ENCODE measurements around the gene HECW1.

The HECW1 gene

DNA sequence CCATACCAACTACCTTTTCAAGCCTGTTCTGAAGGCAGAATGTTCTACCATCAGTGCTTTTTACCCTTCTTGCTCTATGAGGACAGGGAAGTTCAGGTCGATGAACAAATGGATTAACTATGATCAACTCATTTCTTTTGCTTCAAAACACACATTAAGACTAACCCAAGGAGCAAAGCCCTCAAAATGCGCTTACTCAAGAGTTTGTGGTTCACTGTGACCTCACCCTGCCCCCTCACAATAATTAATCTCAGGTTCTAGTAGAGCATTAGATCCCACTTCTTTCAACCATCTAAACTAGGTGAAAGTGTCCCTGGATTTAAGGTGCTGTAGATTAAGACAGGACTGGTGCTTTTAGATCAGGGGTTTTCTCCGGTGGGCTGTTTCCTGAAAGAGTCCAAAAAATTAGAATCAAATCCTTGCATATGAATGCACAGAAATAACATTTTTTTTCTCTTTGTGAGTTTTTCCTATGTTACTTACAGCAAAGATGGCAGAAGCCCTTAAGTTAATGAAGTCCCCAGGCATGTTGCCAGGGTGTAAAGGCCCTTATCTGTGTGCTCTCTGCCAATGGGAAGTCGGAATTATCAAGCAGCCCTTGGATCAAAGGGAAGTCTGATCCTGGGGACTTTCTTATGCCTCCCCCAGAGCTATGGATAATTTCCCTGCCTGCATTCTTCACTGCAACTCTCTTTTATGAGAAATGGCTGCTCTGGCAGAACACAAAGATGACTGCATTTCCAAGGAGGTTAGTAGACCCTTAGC is 264.9 kb downstream of the HECW1 start:
- no peak for DNase-seq
- Mint-ChIP-seq H3K4me1 (ENCODE audit: low read depth) (no peaks in the 10 kb centered on the region), H3K27me3 (peaks cover 27% of the 10 kb centered on the region), H3K36me3 (ENCODE audit: low read depth) (no peaks in the 10 kb centered on the region), H3K4me3 (no peak overlapping the region), H3K27ac (no peak overlapping the region), H3K9me3 (no peaks in the 10 kb centered on the region)

DNA sequence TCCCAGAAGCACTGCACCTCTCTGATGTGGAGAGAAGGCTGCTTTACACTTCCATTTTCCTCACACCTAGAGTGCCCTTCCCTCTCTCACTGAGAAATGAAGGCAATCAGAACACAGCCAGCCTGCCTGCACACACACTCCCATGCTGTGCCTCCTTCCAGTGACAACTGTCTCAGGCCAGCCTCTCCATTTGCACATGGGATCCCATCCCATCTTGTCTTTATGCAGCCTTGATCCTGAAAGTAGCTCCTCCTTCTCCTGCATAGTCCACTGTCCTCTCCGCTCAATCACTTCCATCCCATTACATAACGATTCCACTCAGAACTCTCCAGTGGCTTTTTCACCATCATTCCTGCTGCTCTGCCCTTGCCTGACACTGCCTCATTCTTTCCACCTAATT is 266.8 kb downstream of the HECW1 start:
- Mint-ChIP-seq H3K4me3 (no peak overlapping the region), H3K4me1 (ENCODE audit: low read depth) (no peaks in the 10 kb centered on the region), H3K27ac (no peak overlapping the region), H3K27me3 (peaks cover 24% of the 10 kb centered on the region), H3K36me3 (ENCODE audit: low read depth) (no peaks in the 10 kb centered on the region), H3K9me3 (no peaks in the 10 kb centered on the region)
- no peak for DNase-seq

DNA sequence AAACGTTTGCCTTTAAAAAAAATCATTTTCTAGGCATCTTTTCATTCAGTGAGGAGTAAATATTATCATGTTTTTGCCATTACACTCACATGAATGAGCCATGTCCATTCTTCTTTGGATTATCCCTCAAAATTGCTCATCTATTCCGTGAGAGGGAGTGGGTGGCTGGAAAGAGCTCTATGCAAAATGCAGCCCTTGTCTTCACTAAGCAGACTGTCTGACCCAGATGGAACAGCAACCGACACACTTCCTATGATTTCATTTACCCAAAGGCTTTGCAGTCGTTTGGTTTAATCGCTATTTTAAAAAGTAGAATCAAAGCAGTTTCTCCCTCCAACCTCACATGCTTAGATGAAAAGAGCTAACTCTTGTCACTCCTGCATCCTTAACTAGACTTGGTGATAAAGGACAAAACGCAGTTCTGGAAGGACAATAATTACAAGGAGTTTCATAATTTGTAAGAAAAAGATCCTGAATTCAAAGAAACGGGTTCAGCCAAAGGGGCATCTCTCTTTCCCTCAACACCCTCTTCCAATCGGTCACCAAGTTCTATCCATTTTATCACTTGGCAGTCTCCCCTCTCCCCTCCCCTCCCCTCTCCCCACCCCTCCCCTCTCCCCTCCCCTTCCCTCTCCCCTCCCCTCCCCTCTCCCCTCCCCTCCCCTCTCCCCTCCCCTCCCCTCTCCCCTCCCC is 272.3 kb downstream of the HECW1 start:
- Mint-ChIP-seq H3K27me3 (peaks cover 29% of the 10 kb centered on the region), H3K9me3 (no peaks in the 10 kb centered on the region), H3K4me1 (ENCODE audit: low read depth) (peaks cover 18% of the 10 kb centered on the region), H3K4me3 (no peak overlapping the region), H3K27ac (no peak overlapping the region), H3K36me3 (ENCODE audit: low read depth) (no peaks in the 10 kb centered on the region)
- no peak for DNase-seq

DNA sequence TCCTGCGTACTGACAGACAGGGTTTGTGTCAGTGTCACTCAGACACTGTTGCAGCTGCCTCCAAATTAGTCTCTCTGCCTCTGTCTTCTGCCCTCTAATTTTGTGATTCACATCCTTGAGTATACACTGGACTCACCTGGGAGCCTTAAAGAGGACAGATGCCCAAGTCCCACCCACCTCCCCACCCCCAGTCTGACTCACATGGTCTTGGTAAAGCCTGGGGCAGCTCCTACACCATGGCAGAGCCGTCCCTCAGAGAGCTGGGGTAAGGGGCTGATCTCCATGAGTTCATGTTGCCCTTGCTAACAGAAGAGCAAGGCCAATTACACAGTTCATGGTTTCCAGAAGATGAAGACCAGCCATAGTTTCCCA is 272.8 kb downstream of the HECW1 start:
- no peak for DNase-seq
- Mint-ChIP-seq H3K4me3 (no peak overlapping the region), H3K27ac (no peak overlapping the region), H3K4me1 (ENCODE audit: low read depth) (peaks cover 18% of the 10 kb centered on the region), H3K27me3 (peaks cover 28% of the 10 kb centered on the region), H3K36me3 (ENCODE audit: low read depth) (no peaks in the 10 kb centered on the region), H3K9me3 (no peaks in the 10 kb centered on the region)

DNA sequence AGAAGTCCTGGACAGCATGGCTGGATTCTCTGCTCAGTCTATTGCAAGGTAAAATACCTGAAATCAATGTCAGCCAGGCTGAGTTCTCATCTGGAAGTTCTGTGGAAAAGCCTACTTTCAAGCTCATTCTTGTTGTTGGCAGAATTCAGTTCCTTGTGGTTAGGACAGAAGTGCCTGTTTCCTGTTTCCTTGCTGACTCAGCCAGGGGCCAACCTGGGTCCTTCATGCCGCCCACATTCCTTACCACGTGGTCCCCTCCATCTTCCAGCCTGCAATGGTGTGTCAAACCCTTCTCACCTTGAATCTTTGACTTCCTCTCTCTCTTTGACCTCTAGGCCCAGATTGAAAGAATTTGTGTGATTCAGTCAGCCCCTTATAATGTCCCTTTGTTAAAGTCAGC is 273.4 kb downstream of the HECW1 start:
- peaks cover 26% of the 10 kb centered on the region for H3K27me3 Mint-ChIP-seq
- H3K4me3 Mint-ChIP-seq, result no peak overlapping the region
- H3K27ac Mint-ChIP-seq, result peak overlapping the region; percentile 3
- peak; percentile 37 for DNase-seq
- H3K9me3 Mint-ChIP-seq, result no peaks in the 10 kb centered on the region
- H3K4me1 Mint-ChIP-seq (ENCODE audit: low read depth), result peaks cover 18% of the 10 kb centered on the region
- no peaks in the 10 kb centered on the region for H3K36me3 Mint-ChIP-seq (ENCODE audit: low read depth)

- DNase-seq, result no peak
- Mint-ChIP-seq H3K4me1 (ENCODE audit: low read depth) (peaks cover 18% of the 10 kb centered on the region), H3K27me3 (peaks cover 19% of the 10 kb centered on the region), H3K27ac (no peak overlapping the region), H3K9me3 (no peaks in the 10 kb centered on the region), H3K4me3 (no peak overlapping the region), H3K36me3 (ENCODE audit: low read depth) (no peaks in the 10 kb centered on the region)
Measured at GRCh38 chr7:43387932-43388331, 275.5 kb downstream of the HECW1 start.

DNA sequence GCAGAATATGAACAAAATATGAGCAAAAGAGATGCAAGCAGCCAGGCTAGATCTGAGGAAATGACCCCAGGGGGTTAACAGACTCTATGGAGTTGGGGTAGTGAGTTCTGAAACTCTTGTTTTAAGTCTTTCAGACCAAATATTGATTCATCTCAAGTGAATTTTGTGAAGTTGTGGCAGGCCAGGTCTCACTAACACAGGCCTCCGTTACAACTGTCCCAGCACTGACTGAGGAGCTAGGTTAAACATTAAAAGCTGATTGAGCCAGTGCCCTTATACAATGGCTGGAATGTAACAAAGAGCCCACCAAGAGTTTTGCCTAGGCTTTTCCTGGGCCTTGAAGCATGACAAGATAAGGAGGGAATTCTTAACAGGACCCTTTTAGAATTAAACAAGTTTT is 278.1 kb downstream of the HECW1 start:
- Mint-ChIP-seq H3K4me3 (no peak overlapping the region), H3K27me3 (peaks cover 17% of the 10 kb centered on the region), H3K4me1 (ENCODE audit: low read depth) (peaks cover 10% of the 10 kb centered on the region), H3K36me3 (ENCODE audit: low read depth) (no peaks in the 10 kb centered on the region), H3K9me3 (no peaks in the 10 kb centered on the region), H3K27ac (no peak overlapping the region)
- DNase-seq, result no peak

DNA sequence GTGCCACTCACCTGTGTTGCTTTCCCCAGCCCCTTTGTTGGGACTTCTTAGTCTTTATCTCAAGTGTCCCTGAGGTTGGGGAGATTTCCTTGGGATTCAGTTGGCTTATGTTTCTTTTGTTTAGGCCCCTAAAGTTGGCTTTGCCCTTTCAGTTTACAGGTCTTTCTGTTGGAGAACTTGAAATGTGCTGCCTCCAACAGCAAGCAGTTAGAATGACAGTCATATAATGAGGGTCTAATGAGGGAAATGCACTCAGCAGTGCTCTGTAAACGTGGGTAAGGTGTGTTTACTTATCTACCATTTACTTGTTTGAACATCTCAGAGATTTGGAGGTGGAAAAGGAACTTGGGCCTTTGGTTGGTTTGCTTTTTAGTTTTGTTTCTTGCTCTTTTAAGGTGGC is 279.1 kb downstream of the HECW1 start:
- Mint-ChIP-seq H3K4me3 (no peak overlapping the region), H3K9me3 (no peaks in the 10 kb centered on the region), H3K27me3 (peaks cover 22% of the 10 kb centered on the region), H3K36me3 (ENCODE audit: low read depth) (no peaks in the 10 kb centered on the region), H3K27ac (no peak overlapping the region), H3K4me1 (ENCODE audit: low read depth) (peaks cover under 1% of the 10 kb centered on the region)
- no peak for DNase-seq

- Mint-ChIP-seq H3K36me3 (ENCODE audit: low read depth) (no peaks in the 10 kb centered on the region), H3K9me3 (no peaks in the 10 kb centered on the region), H3K27ac (no peak overlapping the region), H3K27me3 (peaks cover 32% of the 10 kb centered on the region), H3K4me3 (no peak overlapping the region), H3K4me1 (ENCODE audit: low read depth) (no peaks in the 10 kb centered on the region)
- DNase-seq, result no peak
Measured at GRCh38 chr7:43392638-43393330, 280.3 kb downstream of the HECW1 start.

DNA sequence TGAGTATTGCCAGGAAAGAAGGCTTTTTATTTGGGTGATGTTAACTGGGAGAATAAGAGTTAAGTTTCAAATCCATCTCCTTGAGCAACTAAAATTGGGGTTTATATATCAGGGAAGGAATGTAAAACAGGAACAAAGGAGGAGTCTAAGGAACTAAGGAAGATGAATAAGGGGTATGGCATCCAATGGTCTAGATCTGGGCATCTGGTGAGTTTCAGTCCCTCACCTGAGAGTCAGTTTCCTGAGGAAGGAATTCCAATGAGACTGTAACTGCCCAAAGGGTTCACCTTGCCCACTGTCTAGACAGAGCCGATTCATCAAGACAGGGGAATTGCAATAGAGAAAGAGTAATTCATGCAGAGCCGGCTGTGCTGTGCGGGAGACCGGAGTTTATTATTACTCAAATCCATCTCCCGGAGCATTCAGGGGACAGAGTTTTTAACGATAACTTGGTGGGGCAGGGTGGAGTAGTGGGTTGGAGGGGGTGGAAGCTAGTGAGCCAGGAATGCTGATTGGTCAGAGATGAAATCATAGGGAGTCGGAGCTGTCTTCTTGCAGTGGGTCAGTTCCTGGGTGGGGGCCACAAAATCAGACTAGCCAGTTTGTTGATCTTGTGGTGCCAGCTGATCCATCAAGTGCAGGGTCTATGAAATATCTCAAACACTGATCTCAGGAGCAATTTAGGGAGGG is 282.1 kb downstream of the HECW1 start:
- no peaks in the 10 kb centered on the region for H3K36me3 Mint-ChIP-seq (ENCODE audit: low read depth)
- no peak overlapping the region for H3K27ac Mint-ChIP-seq
- peaks cover 33% of the 10 kb centered on the region for H3K27me3 Mint-ChIP-seq
- no peaks in the 10 kb centered on the region for H3K4me1 Mint-ChIP-seq (ENCODE audit: low read depth)
- H3K4me3 Mint-ChIP-seq, result no peak overlapping the region
- DNase-seq, result no peak
- H3K9me3 Mint-ChIP-seq, result no peaks in the 10 kb centered on the region

DNA sequence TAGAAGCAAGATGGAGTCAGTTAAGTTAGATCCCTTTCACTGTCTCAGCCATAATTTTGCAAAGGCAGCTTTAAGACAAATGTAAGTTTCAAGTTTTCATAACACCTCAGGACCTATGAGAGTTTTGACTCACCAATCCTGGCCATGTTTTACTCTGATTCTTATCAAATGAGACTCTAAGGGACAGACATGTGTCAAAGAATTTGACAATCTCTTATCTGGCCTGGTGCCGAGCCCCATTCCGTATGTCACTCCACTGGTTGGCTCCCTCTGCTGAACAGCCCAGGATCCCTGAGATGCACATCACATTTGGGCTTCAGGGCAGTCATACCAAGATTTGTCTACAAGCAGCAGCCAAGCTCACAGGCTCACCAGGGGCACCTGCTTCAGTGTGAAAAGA is 282.9 kb downstream of the HECW1 start:
- Mint-ChIP-seq H3K9me3 (no peaks in the 10 kb centered on the region), H3K27ac (no peak overlapping the region), H3K27me3 (peaks cover 33% of the 10 kb centered on the region), H3K36me3 (ENCODE audit: low read depth) (no peaks in the 10 kb centered on the region), H3K4me1 (ENCODE audit: low read depth) (no peaks in the 10 kb centered on the region), H3K4me3 (no peak overlapping the region)
- DNase-seq, result no peak

DNA sequence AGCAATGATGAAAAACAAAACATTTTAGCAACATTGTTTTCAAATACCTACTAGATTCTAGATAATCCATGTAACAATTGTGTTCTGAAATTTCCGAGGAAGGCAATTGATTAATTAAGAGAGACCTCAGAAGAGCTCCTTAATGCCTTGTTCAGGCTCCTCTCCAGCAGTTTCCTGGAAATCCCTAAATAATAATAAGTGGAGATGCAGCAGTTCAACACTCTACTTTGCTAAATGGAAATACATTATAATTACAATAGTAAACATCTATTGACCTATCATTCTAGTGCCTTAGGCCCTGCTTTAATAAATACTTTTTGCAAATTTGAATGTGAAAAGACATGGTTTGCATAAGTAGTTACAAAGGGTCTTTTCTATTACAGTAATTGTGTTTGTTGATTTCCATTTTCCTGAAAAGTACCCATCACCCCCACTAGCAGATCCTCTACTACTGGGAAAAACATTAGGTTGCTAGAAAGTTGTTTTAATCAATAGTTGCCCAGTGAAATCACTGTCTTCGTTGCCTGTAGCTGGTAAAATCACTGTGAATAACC is 283.8 kb downstream of the HECW1 start:
- H3K9me3 Mint-ChIP-seq, result no peaks in the 10 kb centered on the region

DNA sequence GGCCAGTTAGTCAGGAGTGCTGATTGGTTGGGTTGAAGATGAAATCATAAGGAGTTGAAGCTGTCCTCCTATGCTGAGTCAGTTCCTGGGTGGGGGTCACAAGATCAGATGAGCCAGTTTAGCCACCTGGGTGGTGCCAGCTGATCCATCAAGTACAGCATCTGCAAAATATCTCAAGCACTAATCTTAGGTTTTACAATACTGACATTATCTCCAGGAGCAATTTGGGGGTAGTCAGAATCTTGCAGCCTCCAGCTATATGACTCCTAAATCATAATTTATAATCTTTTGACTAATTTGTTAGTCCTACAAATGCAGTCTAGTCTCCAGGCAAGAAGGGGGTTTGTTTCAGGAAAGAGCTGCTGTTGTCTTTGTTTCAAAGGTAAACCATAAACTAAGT is 286.4 kb downstream of the HECW1 start:
- no peak for DNase-seq
- no peak overlapping the region for H3K4me3 Mint-ChIP-seq
- peaks cover 38% of the 10 kb centered on the region for H3K27me3 Mint-ChIP-seq
- H3K9me3 Mint-ChIP-seq, result no peaks in the 10 kb centered on the region
- H3K36me3 Mint-ChIP-seq (ENCODE audit: low read depth), result no peaks in the 10 kb centered on the region
- H3K4me1 Mint-ChIP-seq (ENCODE audit: low read depth), result no peaks in the 10 kb centered on the region
- H3K27ac Mint-ChIP-seq, result no peak overlapping the region

More for the DNA sequence above, 283.8 kb downstream of the HECW1 start:
- no peaks in the 10 kb centered on the region for H3K4me1 Mint-ChIP-seq (ENCODE audit: low read depth)
- peaks cover 38% of the 10 kb centered on the region for H3K27me3 Mint-ChIP-seq
- no peak for DNase-seq
- H3K27ac Mint-ChIP-seq, result no peak overlapping the region
- H3K4me3 Mint-ChIP-seq, result no peak overlapping the region
- no peaks in the 10 kb centered on the region for H3K36me3 Mint-ChIP-seq (ENCODE audit: low read depth)

- no peaks in the 10 kb centered on the region for H3K9me3 Mint-ChIP-seq
- DNase-seq, result no peak
- no peak overlapping the region for H3K27ac Mint-ChIP-seq
- H3K4me1 Mint-ChIP-seq (ENCODE audit: low read depth), result no peaks in the 10 kb centered on the region
- peaks cover 3% of the 10 kb centered on the region for H3K27me3 Mint-ChIP-seq
- no peak overlapping the region for H3K4me3 Mint-ChIP-seq
- H3K36me3 Mint-ChIP-seq (ENCODE audit: low read depth), result no peaks in the 10 kb centered on the region
Measured at GRCh38 chr7:43405948-43406347, 293.5 kb downstream of the HECW1 start.
